KMS-11 (cell line): Measurements from ENCODE around the gene RASSF5.
A peak's percentile ranks its signal among the peaks of the same experiment; 100 is the strongest.

Experiments used
- H2AFZ ChIP-seq: fragments of 200-600 bp; sonication (generic); 2 replicates; pipeline ENCODE4 v1.6.1; 2016; ENCODE audit warnings: antibody characterized with exemption, mixed run types, low read depth
- H3K27ac ChIP-seq: fragments of 200-600 bp; sonication (generic); 2 replicates; pipeline ENCODE4 v1.6.1; 2016; ENCODE audit warnings: mild to moderate bottlenecking, mixed run types
- H3K27me3 ChIP-seq: fragments of 200-600 bp; sonication (generic); 2 replicates; pipeline ENCODE4 v1.6.1; 2017; ENCODE audit warnings: mild to moderate bottlenecking, low read depth, mixed run types, moderate library complexity; ENCODE audit not compliant: insufficient read depth
- H3K36me3 ChIP-seq: fragments of 200-600 bp; sonication (generic); 2 replicates; pipeline ENCODE4 v1.6.1; 2017; ENCODE audit warnings: mild to moderate bottlenecking, mixed run types; ENCODE audit not compliant: insufficient read depth
- H3K4me1 ChIP-seq: fragments of 200-600 bp; sonication (generic); 2 replicates; pipeline ENCODE4 v1.6.1; 2016; ENCODE audit warnings: mild to moderate bottlenecking, low read depth, mixed run types; ENCODE audit not compliant: poor library complexity, severe bottlenecking
- H3K4me2 ChIP-seq: fragments of 200-600 bp; sonication (generic); 2 replicates; pipeline ENCODE4 v1.7.0; 2016; ENCODE audit warnings: mild to moderate bottlenecking, mixed run types
- H3K4me3 ChIP-seq: fragments of 200-600 bp; sonication (generic); IDR thresholded peaks from 2 replicates; pipeline ENCODE4 v1.6.1; 2017; ENCODE audit warnings: low read depth, low read length, mixed read lengths; ENCODE audit not compliant: insufficient read depth
- H3K79me2 ChIP-seq: fragments of 200-600 bp; sonication (generic); 2 replicates; pipeline ENCODE4 v1.6.1; 2016; ENCODE audit warnings: low read depth, mixed run types; ENCODE audit not compliant: insufficient read depth
- H3K9ac ChIP-seq: fragments of 200-600 bp; sonication (generic); 2 replicates; pipeline ENCODE4 v1.6.1; 2016; ENCODE audit warnings: mild to moderate bottlenecking, mixed run types
- H4K20me1 ChIP-seq: fragments of 200-600 bp; sonication (generic); 2 replicates; pipeline ENCODE4 v1.6.1; 2016; ENCODE audit warnings: mild to moderate bottlenecking, mixed run types; ENCODE audit not compliant: insufficient read depth
- TF ChIP-seq, protein P1 (sequence below): fragments of 200-600 bp; sonication (generic); conservative IDR thresholded peaks from 2 replicates; pipeline ENCODE4 v1.6.1; 2017; ENCODE audit warnings: low read depth, mild to moderate bottlenecking, antibody characterized with exemption, low read length, moderate library complexity, mixed read lengths

The RASSF5 gene

DNA sequence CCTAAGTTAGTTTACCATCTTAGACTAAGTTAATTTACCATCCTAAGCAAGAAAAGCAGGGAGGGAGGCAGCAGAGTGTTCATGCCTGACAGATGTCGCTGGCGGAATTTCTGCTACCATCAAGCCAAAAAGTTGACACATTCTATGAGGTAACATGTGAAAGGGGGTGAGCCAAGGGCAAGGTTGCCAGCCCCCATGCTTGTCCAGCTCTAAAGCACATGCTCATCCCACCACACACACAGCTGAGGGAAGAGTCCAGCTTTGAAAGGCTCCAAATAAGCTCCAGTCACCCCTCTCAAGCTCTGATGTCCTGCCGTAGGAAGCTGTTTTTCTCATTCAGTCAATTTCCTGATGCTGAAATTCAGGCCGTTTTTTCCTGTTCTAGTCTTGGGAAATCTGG is 58.7 kb downstream of the RASSF5 start:
- Histone ChIP-seq H3K36me3 (peaks cover 6% of the 10 kb centered on the region; the same call in 1 of the 2 replicates), H2AFZ (no peak overlapping the region), H3K27me3 (no peaks in the 10 kb centered on the region), H3K27ac (no peak overlapping the region), H3K4me1 (peaks cover 98% of the 10 kb centered on the region), H3K4me3 (no peak overlapping the region), H3K9ac (no peak overlapping the region), H4K20me1 (peaks cover 14% of the 10 kb centered on the region), H3K4me2 (peak overlapping the region; percentile 98; the same call in 1 of the 2 replicates), H3K79me2 (peaks cover 92% of the 10 kb centered on the region)
- TF ChIP-seq, protein P1, sequence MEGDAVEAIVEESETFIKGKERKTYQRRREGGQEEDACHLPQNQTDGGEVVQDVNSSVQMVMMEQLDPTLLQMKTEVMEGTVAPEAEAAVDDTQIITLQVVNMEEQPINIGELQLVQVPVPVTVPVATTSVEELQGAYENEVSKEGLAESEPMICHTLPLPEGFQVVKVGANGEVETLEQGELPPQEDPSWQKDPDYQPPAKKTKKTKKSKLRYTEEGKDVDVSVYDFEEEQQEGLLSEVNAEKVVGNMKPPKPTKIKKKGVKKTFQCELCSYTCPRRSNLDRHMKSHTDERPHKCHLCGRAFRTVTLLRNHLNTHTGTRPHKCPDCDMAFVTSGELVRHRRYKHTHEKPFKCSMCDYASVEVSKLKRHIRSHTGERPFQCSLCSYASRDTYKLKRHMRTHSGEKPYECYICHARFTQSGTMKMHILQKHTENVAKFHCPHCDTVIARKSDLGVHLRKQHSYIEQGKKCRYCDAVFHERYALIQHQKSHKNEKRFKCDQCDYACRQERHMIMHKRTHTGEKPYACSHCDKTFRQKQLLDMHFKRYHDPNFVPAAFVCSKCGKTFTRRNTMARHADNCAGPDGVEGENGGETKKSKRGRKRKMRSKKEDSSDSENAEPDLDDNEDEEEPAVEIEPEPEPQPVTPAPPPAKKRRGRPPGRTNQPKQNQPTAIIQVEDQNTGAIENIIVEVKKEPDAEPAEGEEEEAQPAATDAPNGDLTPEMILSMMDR: no peak

DNA sequence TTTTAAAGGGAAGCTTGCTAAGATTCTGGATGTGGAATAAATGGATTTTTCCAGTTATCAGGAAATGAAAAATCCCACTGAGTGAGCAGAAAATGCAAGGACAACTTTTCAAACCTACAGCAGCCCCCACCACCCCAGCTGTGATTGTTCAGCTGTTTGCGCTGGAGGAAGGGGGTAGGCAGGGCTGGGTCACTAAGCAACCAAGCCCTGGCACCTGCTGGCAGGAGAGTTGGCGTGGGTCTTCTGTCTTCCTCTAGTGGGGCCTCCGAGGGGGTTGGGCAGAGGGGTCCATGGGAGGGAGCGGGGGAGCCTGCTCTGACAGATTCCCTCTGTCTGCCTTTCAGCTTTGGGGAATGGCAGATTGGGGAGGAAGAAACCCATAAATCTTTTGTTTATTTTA is 59.7 kb downstream of the RASSF5 start:
- H3K4me3 ChIP-seq: no peak overlapping the region
- H3K79me2 ChIP-seq: peaks cover 92% of the 10 kb centered on the region
- H3K4me1 ChIP-seq: peaks cover 96% of the 10 kb centered on the region
- H3K27me3 ChIP-seq: no peaks in the 10 kb centered on the region
- H3K27ac ChIP-seq: no peak overlapping the region
- no peak overlapping the region for H2AFZ ChIP-seq
- no peak overlapping the region for H3K9ac ChIP-seq
- peak overlapping the region; percentile 98; the same call in 1 of the 2 replicates for H3K4me2 ChIP-seq
- H3K36me3 ChIP-seq: peaks cover 5% of the 10 kb centered on the region; the same call in 1 of the 2 replicates
- TF ChIP-seq, protein P1: no peak
- peaks cover 24% of the 10 kb centered on the region for H4K20me1 ChIP-seq

DNA sequence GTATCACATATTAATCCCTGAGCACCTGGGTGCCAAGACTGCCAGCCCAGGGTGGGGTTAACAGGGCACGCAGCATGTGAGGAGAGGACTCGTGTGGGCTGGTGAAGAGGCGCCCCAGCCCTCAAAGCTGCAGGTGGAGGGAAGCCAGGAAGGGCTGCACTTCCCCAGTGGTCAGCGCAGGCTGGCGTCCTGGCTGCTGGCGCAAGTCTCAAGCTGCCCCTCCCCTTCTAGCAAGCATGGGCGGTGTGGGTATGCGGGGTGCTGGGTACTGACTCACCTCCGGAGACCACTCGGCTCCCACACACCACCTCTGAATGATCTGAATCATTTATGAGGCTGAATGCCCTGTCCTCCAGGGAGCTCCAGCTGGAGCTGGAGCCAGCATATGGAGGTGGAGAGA is 60.9 kb downstream of the RASSF5 start:
- Histone ChIP-seq H3K27ac (peak overlapping the region; percentile 26; the same call in 1 of the 2 replicates), H3K36me3 (peaks cover 3% of the 10 kb centered on the region; the same call in 1 of the 2 replicates), H2AFZ (no peak overlapping the region), H3K79me2 (peaks cover 100% of the 10 kb centered on the region), H3K4me2 (peak overlapping the region; percentile 98; the same call in 1 of the 2 replicates), H4K20me1 (peaks cover 27% of the 10 kb centered on the region), H3K9ac (no peak overlapping the region), H3K27me3 (no peaks in the 10 kb centered on the region), H3K4me3 (no peak overlapping the region), H3K4me1 (peaks cover 86% of the 10 kb centered on the region)
- TF ChIP-seq, protein P1: no peak

DNA sequence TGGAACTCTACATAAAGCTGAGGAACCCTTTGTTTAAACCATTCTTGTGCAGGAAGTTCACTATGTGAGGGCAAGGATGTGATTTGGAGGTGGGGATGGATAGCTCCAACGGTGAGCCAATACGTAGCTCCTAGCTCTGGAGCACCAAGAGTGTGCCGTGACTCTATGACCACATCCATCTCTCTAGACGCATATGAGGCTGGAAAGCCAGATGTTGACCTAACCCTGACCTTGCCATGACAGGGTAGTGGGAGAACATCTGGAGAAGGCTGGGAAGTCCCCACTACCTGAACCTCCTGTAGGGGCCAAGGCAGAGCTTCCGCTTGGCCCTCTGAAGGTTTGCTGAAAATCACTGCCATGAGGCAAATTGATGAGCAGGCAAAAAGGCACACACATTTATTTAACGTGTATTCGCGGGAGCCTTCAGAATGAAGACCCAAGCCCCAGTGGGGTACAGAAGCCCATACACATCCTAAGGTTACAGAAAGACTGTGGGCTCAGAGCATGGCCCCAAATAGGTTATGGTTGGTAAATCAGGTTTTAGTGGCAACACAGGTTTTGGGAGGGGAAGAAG is 61.5 kb downstream of the RASSF5 start:
- peak overlapping the region; percentile 26; the same call in 1 of the 2 replicates for H3K27ac ChIP-seq
- TF ChIP-seq, protein P1: no peak
- no peaks in the 10 kb centered on the region for H3K27me3 ChIP-seq
- H3K4me3 ChIP-seq: no peak overlapping the region
- H4K20me1 ChIP-seq: peaks cover 27% of the 10 kb centered on the region
- peaks cover 3% of the 10 kb centered on the region; the same call in 1 of the 2 replicates for H3K36me3 ChIP-seq
- peaks cover 80% of the 10 kb centered on the region for H3K4me1 ChIP-seq
- H3K79me2 ChIP-seq: peaks cover 100% of the 10 kb centered on the region
- H3K4me2 ChIP-seq: peak overlapping the region; percentile 98; the same call in 1 of the 2 replicates
- no peak overlapping the region for H3K9ac ChIP-seq
- no peak overlapping the region for H2AFZ ChIP-seq
